ENCODE measurements around the gene CNTN4. TPM values are rescaled to one million over a fixed set of nuclear protein-coding genes. Genes with fewer than 3 reads are reported as not detected.
A peak's percentile ranks its signal among the peaks of the same experiment; 100 is the strongest.

CNTN4 gene
- total RNA-seq, 1 experiment from 2014 or later, result 1.6 TPM

GRCh38 chr3:2765002-2765579, 666.4 kb downstream of the CNTN4 start:
- Histone ChIP-seq H4K5ac (ENCODE audit: insufficient read length, low read depth, low read length) (no peak overlapping the region), H3T11ph (ENCODE audit: low read length) (no peak overlapping the region), H3K79me1 (ENCODE audit: insufficient read depth, low read depth, low read length, poor library complexity, severe bottlenecking) (no peaks in the 10 kb centered on the region), H3K79me2 (ENCODE audit: insufficient read depth, low read length) (no peaks in the 10 kb centered on the region), H2BK120ac (ENCODE audit: low read depth, low read length, poor library complexity, severe bottlenecking) (no peak overlapping the region), H4K20me1 (ENCODE audit: control insufficient read depth, insufficient read depth, insufficient read length) (no peaks in the 10 kb centered on the region), H3K4me1 (ENCODE audit: insufficient read depth, low read length) (peaks cover 3% of the 10 kb centered on the region; the same call in 1 of the 2 replicates), H3K56ac (ENCODE audit: insufficient read length, low read depth, low read length) (no peak overlapping the region), H3K9ac (ENCODE audit: extremely low read depth, insufficient read length, low read length) (no peak overlapping the region), H2AK5ac (ENCODE audit: insufficient read length, low read length) (no peak overlapping the region), H2BK12ac (ENCODE audit: insufficient read length, low read depth, low read length) (no peak overlapping the region), H3K18ac (ENCODE audit: insufficient read length, low read depth, low read length) (no peak overlapping the region), H3K4me2 (ENCODE audit: insufficient read depth, insufficient read length, low read length) (peak overlapping the region; percentile 68), H3K14ac (ENCODE audit: insufficient read depth, low read length) (no peak overlapping the region), H3K27me3 (ENCODE audit: insufficient read depth, low read length) (no peaks in the 10 kb centered on the region), H2BK20ac (ENCODE audit: low read depth, low read length, poor library complexity, severe bottlenecking) (no peak overlapping the region), H3K23me2 (ENCODE audit: insufficient read length, low read depth, low read length, poor library complexity, severe bottlenecking) (no peaks in the 10 kb centered on the region), H2BK15ac (ENCODE audit: low read depth, low read length) (no peak overlapping the region), H2AFZ (ENCODE audit: low read length) (no peak overlapping the region), H3K23ac (ENCODE audit: insufficient read length, low read depth, low read length) (no peak overlapping the region), H2BK5ac (ENCODE audit: insufficient read length, low read length) (no peak overlapping the region), H3K27ac (ENCODE audit: insufficient read length, low read depth, low read length) (no peak overlapping the region), H3K4ac (ENCODE audit: low read depth, low read length) (no peak overlapping the region), H4K91ac (ENCODE audit: insufficient read length, low read depth, low read length) (no peak overlapping the region), H3K9me3 (ENCODE audit: control insufficient read depth, low read depth, low read length) (no peaks in the 10 kb centered on the region), H4K8ac (replicated peaks; ENCODE audit: insufficient read length, low read depth, low read length) (no peak overlapping the region)
- peaks cover 30 to 32% of the 10 kb centered on the region in 2 experiments for H3K4me1 Mint-ChIP-seq
- peak; percentile 63 for TF ChIP-seq CTCF (conservative IDR thresholded peaks at IDR 0.05)
- no peaks in the 10 kb centered on the region for H3K36me3 Mint-ChIP-seq (ENCODE audit: insufficient read depth in 1 of 3, low read depth in 3 of 3)
- H3K9me3 Mint-ChIP-seq, result peaks cover 0 to 2% of the 10 kb centered on the region in 2 experiments; a peak in 1 of 5 replicates
- no peak overlapping the region for H3K27ac Mint-ChIP-seq
- no CpG with 5 or more reads among the region's 9 CpGs for WGBS (ENCODE audit: extremely low coverage, insufficient read length, low lambda C conversion rate)
- H3K27me3 Mint-ChIP-seq (ENCODE audit: low read depth), result no peaks in the 10 kb centered on the region
- DNase-seq, result peak; percentile 41
- H3K4me3 Mint-ChIP-seq, result no peak overlapping the region

Data from H9 (cell line).